Vagina (tissue), 2 donors: ENCODE results near the gene IQCN. TPM values are rescaled to one million over a fixed set of nuclear protein-coding genes. Genes with fewer than 3 reads are reported as not detected.

Experiments
- DNase-seq, 2 donors: peaks; one replicate each; pipeline ENCODE4 v3.0.0-alpha.2; 2017; ENCODE audit errors: extremely low spot score in 2 of 2
- H3K27ac ChIP-seq: fragments of 200-600 bp; sonication (generic); one replicate; pipeline ENCODE4 v1.5.1; 2019
- H3K27me3 ChIP-seq: fragments of 200-600 bp; sonication (generic); one replicate; pipeline ENCODE4 v1.5.1; 2019
- H3K36me3 ChIP-seq, 2 donors: fragments of 200-600 bp; sonication (generic); one replicate each; pipeline ENCODE4 v1.5.1; 2017 to 2019
- H3K4me1 ChIP-seq: fragments of 200-600 bp; sonication (generic); one replicate; pipeline ENCODE4 v1.5.1; 2019
- H3K4me3 ChIP-seq, 2 donors: fragments of 200-600 bp; sonication (generic); 1 replicate in 1 of 2; 2 replicates in 1 of 2; pipeline ENCODE4 v1.5.1; 2016 to 2019
- H3K9me3 ChIP-seq: fragments of 200-600 bp; sonication (generic); one replicate; pipeline ENCODE4 v1.5.1; 2019
- POLR2A ChIP-seq, 2 donors: fragments of 450-650 bp; IDR thresholded peaks; one replicate each; pipeline ENCODE4 v1.6.1; 2017; ENCODE audit warnings: antibody characterized with exemption in 2 of 2, mild to moderate bottlenecking in 2 of 2, moderate library complexity in 2 of 2
- POLR2AphosphoS5 ChIP-seq, 2 donors: sonication (generic); formaldehyde crosslinking; IDR thresholded peaks; one replicate each; pipeline ENCODE4 v1.9.0; 2017; ENCODE audit warnings: antibody characterized with exemption in 2 of 2, mild to moderate bottlenecking in 2 of 2, low read depth in 1 of 2; ENCODE audit not compliant: insufficient read depth in 1 of 2
- intact Hi-C: fragments of 100-400 bp; cut with DNase I; formaldehyde crosslinking; loops from one replicate; pipeline ENCODE4 v1.15.1; 2023
- total RNA-seq: library from RNA; depleted of rRNA; stranded (reverse); fragments of >200 nt; gene quantifications from one replicate; pipeline ENCODE4 v1.2.3, GENCODE V29; 2016
- TF ChIP-seq, protein P1 (sequence below), 3 experiments: fragments of 450-650 bp in 2 of 3; fragments of 200-600 bp in 1 of 3; sonication (generic) in 1 of 3; IDR thresholded peaks; one replicate each; pipeline ENCODE4 v1.5.1; 2017 to 2019; ENCODE audit warnings: antibody characterized with exemption in 3 of 3, mild to moderate bottlenecking in 2 of 3, moderate library complexity in 2 of 3

IQCN gene
- total RNA-seq, 1 donor from 2014 or later = 4.4 TPM

DNA sequence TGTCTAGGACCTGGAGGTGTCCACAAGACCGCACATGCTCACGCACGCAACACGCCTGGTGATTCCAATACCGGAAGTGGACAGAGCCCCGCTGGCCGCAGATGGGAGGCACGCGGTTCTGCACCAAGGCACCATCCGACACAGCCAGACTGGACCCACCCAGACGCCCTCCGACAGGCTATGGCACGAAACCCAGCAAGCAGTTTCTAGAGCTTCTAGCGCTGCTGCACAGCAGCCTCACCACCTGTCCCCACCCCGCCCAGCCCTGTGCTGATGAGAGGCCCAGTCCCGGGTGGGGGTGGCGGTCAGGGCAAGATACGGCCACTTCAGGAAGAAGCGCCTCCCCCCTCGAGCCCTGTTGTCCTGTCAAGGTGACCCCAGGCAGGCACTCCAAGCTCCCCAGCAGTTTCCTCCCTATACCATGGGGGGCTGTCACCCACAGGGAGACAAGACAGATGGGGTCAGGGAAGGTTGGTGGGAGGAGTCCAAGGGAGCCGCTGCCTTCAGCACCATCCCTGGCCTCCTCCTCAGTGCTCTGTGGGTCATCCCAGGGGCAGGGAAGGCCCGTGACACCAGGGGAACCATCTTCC lies 37.3 kb upstream of the IQCN start:
- Histone ChIP-seq H3K27me3 (no peaks in the 10 kb centered on the region), H3K9me3 (no peaks in the 10 kb centered on the region), H3K27ac (no peak overlapping the region), H3K4me1 (peaks cover 9% of the 10 kb centered on the region), H3K36me3 (peaks cover 0 to 27% of the 10 kb centered on the region in 2 donors), H3K4me3 (no peak overlapping the region)
- no peak for DNase-seq
- no peak for TF ChIP-seq POLR2A (IDR thresholded peaks at IDR 0.05)
- no peak for TF ChIP-seq POLR2AphosphoS5 (IDR thresholded peaks at IDR 0.05; ENCODE audit: insufficient read depth in 1 of 2, low read depth in 1 of 2)
- TF ChIP-seq, protein P1, sequence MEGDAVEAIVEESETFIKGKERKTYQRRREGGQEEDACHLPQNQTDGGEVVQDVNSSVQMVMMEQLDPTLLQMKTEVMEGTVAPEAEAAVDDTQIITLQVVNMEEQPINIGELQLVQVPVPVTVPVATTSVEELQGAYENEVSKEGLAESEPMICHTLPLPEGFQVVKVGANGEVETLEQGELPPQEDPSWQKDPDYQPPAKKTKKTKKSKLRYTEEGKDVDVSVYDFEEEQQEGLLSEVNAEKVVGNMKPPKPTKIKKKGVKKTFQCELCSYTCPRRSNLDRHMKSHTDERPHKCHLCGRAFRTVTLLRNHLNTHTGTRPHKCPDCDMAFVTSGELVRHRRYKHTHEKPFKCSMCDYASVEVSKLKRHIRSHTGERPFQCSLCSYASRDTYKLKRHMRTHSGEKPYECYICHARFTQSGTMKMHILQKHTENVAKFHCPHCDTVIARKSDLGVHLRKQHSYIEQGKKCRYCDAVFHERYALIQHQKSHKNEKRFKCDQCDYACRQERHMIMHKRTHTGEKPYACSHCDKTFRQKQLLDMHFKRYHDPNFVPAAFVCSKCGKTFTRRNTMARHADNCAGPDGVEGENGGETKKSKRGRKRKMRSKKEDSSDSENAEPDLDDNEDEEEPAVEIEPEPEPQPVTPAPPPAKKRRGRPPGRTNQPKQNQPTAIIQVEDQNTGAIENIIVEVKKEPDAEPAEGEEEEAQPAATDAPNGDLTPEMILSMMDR (IDR thresholded peaks at IDR 0.05) = no peak
- intact Hi-C loops = no loop called here

DNA sequence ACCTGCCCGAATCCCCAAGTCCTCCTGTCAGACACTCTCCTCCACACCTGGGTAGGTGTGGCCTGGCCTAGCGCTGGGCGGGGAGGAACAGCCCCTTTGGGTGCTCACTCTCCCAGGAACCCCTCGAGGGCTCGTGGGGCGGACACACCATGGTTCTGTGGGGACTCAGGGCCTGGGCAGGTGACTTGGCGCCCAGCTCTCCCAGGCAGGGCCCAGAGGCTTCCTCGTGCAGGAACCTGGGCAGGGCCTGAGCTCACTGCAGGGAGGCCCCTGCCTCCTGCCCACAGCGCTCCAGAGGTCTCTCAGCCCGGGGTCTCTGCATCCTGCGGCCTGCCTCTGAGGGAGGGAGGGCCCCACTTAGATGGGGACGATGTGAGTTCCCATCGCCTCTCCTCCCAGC lies 36.7 kb upstream of the IQCN start:
- H3K4me3 ChIP-seq = no peak overlapping the region
- DNase-seq = no peak
- TF ChIP-seq POLR2A (IDR thresholded peaks at IDR 0.05) (no peak), POLR2AphosphoS5 (IDR thresholded peaks at IDR 0.05; ENCODE audit: insufficient read depth in 1 of 2, low read depth in 1 of 2) (no peak)
- TF ChIP-seq, protein P1 (IDR thresholded peaks at IDR 0.05) = no peak
- H3K9me3 ChIP-seq = no peaks in the 10 kb centered on the region
- no peak overlapping the region for H3K27ac ChIP-seq
- intact Hi-C loops = no loop called here
- peaks cover 0 to 27% of the 10 kb centered on the region in 2 donors for H3K36me3 ChIP-seq
- peaks cover 16% of the 10 kb centered on the region for H3K4me1 ChIP-seq
- no peaks in the 10 kb centered on the region for H3K27me3 ChIP-seq

DNA sequence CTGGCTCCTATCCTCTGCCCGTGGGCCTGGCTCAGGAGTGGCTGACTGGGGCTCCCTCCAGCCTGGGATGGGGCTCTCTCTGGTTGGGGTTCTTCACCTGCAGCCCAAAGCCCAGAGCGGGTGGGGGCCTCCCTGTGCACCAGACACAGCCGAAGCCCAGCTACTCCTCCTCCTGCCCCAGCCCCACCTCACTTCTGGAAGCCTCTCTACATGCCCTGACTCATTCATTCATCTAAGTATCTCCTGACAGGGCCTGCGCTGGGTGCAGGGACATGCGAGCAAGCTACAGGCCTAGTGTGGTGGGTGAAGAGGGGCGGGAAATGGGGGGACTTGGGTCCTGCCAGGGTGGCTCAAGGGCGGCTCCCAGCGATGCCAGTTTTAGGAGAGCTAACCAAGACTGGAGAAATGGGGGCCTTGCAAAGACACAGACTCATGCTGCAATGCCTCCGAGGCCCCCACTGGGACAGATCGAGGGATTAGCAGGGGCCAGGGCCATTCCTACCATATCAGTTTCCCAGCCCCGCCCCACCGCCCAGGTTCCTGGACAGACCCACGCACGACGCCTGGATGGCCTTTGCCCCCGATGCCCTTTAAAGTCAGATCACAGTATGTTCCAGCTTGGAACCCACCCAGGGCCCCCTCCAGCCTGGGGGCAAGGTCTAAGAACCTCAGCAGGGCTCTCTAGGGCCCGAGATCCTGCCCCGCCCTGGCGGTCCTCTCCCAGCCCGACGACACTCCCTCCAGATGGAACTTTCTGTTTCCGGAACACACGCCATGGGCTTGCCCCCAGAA lies 36.1 kb upstream of the IQCN start:
- Histone ChIP-seq H3K36me3 (peaks cover 0 to 27% of the 10 kb centered on the region in 2 donors), H3K9me3 (no peaks in the 10 kb centered on the region), H3K4me3 (no peak overlapping the region), H3K27ac (no peak overlapping the region), H3K27me3 (no peaks in the 10 kb centered on the region), H3K4me1 (peaks cover 22% of the 10 kb centered on the region)
- TF ChIP-seq POLR2A (IDR thresholded peaks at IDR 0.05) (no peak), POLR2AphosphoS5 (IDR thresholded peaks at IDR 0.05; ENCODE audit: insufficient read depth in 1 of 2, low read depth in 1 of 2) (no peak)
- TF ChIP-seq, protein P1 (IDR thresholded peaks at IDR 0.05) = no peak
- no peak for DNase-seq
- intact Hi-C loops = no loop called here

DNA sequence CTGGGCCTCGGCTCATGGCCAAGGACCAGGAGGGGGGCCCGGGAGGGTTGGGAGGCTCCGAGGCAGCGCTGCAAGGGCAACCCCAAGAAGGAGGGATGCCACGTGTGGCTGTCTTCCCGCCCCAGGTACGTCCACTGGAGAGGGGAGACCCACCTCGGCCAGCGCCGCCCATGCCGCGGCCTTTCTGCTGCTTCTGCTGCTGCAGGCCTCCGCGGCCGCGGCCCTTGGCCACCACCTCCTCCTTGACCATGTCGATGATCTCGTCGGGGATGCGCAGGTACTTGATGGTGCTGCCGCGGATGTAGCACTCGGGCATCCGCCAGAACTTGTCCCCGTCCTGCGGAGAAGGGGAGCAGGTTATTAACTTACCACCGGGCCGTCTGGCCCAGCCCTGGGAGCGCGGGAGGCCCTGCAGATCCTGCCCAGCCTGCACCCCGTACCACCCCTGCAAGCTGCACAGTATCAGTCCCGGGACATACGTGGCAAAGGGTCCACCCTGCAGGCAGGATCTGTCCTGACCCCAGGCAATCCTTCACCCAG lies 35.3 kb upstream of the IQCN start:
- Histone ChIP-seq H3K27me3 (no peaks in the 10 kb centered on the region), H3K9me3 (no peaks in the 10 kb centered on the region), H3K4me1 (peaks cover 29% of the 10 kb centered on the region), H3K36me3 (peaks cover 0 to 27% of the 10 kb centered on the region in 2 donors), H3K27ac (no peak overlapping the region), H3K4me3 (no peak overlapping the region)
- DNase-seq = no peak
- no peak for TF ChIP-seq POLR2A (IDR thresholded peaks at IDR 0.05)
- intact Hi-C loops = no loop called here

DNA sequence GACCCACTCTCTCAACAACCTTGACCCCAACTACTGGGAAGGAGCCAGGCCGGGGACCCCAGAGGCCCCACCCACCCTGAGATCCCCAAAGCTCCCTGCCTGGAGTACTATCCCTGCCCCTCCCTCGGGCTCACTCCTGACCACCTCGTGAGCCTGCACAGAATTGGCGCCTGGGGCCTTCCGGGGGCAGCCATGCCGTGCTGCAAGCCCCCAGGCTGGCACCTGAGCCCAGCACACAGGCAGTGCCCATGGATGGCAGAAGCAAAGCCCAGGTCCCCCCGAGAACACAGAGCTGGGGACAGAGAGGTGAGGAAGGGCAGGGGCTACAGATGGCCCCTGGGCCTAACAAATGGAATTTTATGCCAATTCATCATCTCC lies 34.7 kb upstream of the IQCN start:
- no peak for DNase-seq
- H3K4me3 ChIP-seq = no peak overlapping the region
- intact Hi-C loops = no loop called here
- peaks cover 36% of the 10 kb centered on the region for H3K4me1 ChIP-seq
- TF ChIP-seq, protein P1 (IDR thresholded peaks at IDR 0.05) = no peak
- TF ChIP-seq POLR2AphosphoS5 (IDR thresholded peaks at IDR 0.05; ENCODE audit: insufficient read depth in 1 of 2, low read depth in 1 of 2) = no peak
- no peak for TF ChIP-seq POLR2A (IDR thresholded peaks at IDR 0.05)
- H3K36me3 ChIP-seq = peaks cover 0 to 27% of the 10 kb centered on the region in 2 donors
- no peak overlapping the region for H3K27ac ChIP-seq
- H3K9me3 ChIP-seq = no peaks in the 10 kb centered on the region
- H3K27me3 ChIP-seq = no peaks in the 10 kb centered on the region
